ENCODE results near the gene SCNN1A.

DNA sequence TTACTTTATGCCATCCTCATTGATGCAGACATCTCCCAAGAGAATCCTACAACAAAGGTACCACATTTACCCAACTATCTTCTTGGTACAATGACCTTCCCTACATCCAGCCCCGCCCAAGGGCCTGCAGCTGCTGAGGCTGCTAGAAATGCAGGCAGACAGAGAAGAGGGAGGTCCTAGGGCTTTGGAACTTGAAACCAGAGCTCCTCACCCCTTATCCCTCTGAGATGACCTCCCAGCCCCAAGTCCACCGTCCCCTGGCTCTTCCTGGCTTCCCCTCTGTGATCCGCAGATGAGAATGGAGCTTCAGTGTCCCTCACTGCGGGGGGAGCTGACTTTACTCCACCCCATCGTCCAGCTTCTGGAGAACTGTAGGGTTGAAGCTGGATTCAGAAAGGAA is 31.8 kb downstream of the SCNN1A start:
- TF ChIP-seq CTCF (IDR thresholded peaks at IDR 0.05) (no peak), EZH2 (IDR thresholded peaks at IDR 0.05) (no peak)
